ENCODE results near the gene POLD1. TPM values are rescaled to one million over a fixed set of nuclear protein-coding genes. Genes with fewer than 3 reads are reported as not detected.

Gene POLD1
- total RNA-seq = 12.0 TPM

GRCh38 chr19:50383852-50384684, at the start of gene POLD1:
Gene POLD1 (plus strand): TSS chr19:50384347. CDS start chr19:50398852, 14,505 bp downstream.

GRCh38 chr19:50365434-50366306, 18.5 kb upstream of the POLD1 start, which contains the start of gene NAPSA:
Gene NAPSA (minus strand): TSS chr19:50365639. CDS start chr19:50365621, 18 bp downstream.

GRCh38 chr19:50376166-50377050, 7.7 kb upstream of the POLD1 start, which contains the start of gene NR1H2:
Gene NR1H2 (plus strand): TSS chr19:50376457. CDS start chr19:50377606, 1,149 bp downstream.

GRCh38 chr19:50418176-50419021, 34.3 kb downstream of the POLD1 start, which contains the start of gene SPIB:
Gene SPIB (plus strand): TSS chr19:50418938. CDS start chr19:50418963, 25 bp downstream.

GRCh38 chr19:50432221-50433028, 48.3 kb downstream of the POLD1 start, which contains the start of gene MYBPC2:
Gene MYBPC2 (plus strand): TSS chr19:50432892. CDS start chr19:50432954, 62 bp downstream.

Other genes starting within 250 kb of the POLD1 start
- not detected for gene IZUMO2, start 221.1 kb upstream of the POLD1 start, total RNA-seq
- 4.4 TPM for gene MYH14, start 180.7 kb upstream of the POLD1 start, total RNA-seq
- gene KCNC3, start 55.0 kb upstream of the POLD1 start, total RNA-seq = 3.2 TPM
- gene NAPSA, start 18.7 kb upstream of the POLD1 start, total RNA-seq = 0.46 TPM
- 21.2 TPM for gene NR1H2, start 7.9 kb upstream of the POLD1 start, total RNA-seq
- gene SPIB, start 34.6 kb downstream of the POLD1 start, total RNA-seq = 0.23 TPM
- 0.92 TPM for gene MYBPC2, start 48.5 kb downstream of the POLD1 start, total RNA-seq
- gene EMC10, start 92.2 kb downstream of the POLD1 start, total RNA-seq = 68.5 TPM
- gene GARIN5A, start 92.5 kb downstream of the POLD1 start, total RNA-seq = 7.2 TPM
- 3.7 TPM for gene JOSD2, start 126.8 kb downstream of the POLD1 start, total RNA-seq
- gene ASPDH, start 129.6 kb downstream of the POLD1 start, total RNA-seq = 3.0 TPM
- 105 TPM for gene LRRC4B, start 184.1 kb downstream of the POLD1 start, total RNA-seq